ENCODE data around the gene EPS8.

Gene EPS8

DNA sequence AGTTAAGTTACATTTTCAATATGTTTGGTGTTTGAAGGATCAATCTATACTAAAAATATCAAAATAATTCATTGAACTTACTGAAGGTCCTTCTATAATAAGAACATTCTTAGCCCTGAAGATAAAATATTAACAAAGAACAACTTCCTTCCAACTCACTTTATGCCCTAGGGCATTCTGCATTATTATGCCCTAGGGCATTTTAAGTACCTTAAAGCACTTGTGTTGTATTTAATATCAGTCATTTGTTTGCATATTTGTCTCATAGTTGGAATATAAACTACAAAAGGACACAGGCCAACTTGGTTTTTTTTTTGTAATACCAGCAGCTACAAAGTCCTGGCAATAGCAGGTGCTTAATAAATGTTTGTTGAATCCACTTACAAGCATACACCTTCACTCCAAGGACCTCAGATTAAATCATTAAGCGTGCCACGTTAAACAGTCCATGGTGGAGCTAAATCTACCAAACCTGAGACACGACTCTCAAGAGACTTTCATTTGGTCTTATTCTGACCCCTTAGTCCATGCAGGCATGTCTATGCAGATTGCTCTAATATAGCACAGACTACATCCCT is 50.7 kb downstream of the EPS8 start:
- no peak for DNase-seq (ENCODE audit: extremely low read depth, low read depth)
- TF ChIP-seq, protein P1, sequence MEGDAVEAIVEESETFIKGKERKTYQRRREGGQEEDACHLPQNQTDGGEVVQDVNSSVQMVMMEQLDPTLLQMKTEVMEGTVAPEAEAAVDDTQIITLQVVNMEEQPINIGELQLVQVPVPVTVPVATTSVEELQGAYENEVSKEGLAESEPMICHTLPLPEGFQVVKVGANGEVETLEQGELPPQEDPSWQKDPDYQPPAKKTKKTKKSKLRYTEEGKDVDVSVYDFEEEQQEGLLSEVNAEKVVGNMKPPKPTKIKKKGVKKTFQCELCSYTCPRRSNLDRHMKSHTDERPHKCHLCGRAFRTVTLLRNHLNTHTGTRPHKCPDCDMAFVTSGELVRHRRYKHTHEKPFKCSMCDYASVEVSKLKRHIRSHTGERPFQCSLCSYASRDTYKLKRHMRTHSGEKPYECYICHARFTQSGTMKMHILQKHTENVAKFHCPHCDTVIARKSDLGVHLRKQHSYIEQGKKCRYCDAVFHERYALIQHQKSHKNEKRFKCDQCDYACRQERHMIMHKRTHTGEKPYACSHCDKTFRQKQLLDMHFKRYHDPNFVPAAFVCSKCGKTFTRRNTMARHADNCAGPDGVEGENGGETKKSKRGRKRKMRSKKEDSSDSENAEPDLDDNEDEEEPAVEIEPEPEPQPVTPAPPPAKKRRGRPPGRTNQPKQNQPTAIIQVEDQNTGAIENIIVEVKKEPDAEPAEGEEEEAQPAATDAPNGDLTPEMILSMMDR (IDR thresholded peaks at IDR 0.05; ENCODE audit: low read depth, low read length) = no peak

DNA sequence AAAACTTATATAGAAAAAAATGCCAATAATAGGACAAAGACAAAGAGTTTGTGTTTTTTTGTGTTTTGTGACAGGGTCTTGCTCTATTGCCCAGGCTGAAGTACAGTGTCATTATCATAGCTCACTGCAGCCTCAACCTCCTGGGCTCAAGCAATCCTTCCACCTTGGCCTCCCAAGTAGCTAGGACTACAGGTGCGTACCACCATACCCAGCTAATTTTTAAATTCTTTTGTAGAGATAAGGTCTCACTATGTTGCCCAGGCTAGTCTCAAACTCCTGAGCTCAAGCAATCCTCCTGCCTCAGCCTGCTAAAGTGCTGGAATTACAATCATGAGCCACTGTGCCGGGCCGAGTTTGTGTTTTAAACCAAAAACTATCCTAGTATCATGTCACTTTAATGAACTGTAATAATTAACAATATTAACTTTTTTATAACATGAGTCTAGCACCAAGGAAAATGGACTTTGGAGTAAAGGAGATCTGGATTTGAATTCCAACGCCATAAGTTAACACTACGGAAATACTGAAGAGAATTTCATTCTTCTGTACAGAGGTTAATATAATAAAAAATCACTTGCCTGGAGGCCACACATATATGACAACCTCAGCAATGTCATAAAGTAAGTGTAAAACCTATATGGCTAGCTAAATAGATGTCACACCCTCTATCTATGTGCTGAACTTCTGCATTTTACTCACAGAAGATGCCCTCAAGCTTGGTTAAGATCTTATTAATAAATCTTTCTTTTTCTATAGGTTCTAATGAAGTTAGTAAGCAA is 53.2 kb downstream of the EPS8 start:
- DNase-seq (ENCODE audit: extremely low read depth, low read depth) = no peak
- TF ChIP-seq, protein P1 (IDR thresholded peaks at IDR 0.05; ENCODE audit: low read depth, low read length) = no peak

DNA sequence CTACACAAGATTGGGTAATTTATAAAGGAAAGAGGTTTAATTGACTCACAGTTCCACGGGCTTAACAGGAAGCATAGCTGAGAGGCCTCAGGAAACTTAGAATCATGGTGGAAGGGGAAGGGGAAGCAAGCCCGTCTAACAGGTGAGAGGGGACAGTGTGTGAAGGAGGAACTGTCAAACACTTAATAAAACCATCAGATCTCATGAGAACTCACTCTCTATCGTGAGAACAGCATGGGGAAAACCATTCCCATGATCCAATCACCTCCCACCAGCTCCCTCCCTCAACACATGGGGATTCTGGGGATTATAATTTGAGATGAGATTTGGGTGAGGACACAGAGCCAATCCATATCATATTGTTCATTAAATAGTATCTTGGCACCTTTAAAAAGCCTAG is 56.1 kb downstream of the EPS8 start:
- no peak for DNase-seq (ENCODE audit: extremely low read depth, low read depth)
- TF ChIP-seq, protein P1 (IDR thresholded peaks at IDR 0.05; ENCODE audit: low read depth, low read length) = no peak

DNA sequence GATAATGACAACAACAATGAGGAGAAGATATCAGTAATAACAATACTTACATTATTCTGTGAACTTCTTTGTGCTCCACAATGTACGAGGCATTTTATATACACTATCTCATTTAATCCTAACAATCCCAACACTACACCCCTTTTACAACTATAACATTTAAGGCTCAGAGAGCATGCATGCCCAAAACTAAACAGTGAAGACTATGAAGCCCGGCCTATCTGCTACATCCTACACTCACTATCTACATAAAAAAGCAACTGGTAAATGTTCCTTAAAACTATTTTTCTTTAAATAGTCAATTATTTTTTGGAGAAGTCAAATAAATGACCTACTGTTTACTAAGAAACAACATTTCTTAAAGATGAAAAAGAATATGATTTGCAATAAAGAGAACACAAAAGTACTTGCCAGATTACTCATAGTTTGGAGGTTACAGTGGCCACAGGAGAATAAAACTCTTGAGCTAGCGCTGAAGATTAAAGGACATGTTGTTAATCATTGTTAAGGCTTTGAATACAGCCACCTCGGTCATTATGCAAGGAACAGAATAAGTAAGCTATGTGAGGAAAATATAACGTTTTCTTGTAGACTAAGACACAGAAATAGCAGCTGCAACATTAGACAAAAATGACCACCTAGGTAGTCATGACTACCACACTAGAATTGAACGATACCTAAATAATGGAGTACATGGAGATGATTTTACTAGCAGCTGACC is 56.7 kb downstream of the EPS8 start:
- TF ChIP-seq, protein P1 (IDR thresholded peaks at IDR 0.05; ENCODE audit: low read depth, low read length) = no peak
- DNase-seq (ENCODE audit: extremely low read depth, low read depth) = no peak

DNA sequence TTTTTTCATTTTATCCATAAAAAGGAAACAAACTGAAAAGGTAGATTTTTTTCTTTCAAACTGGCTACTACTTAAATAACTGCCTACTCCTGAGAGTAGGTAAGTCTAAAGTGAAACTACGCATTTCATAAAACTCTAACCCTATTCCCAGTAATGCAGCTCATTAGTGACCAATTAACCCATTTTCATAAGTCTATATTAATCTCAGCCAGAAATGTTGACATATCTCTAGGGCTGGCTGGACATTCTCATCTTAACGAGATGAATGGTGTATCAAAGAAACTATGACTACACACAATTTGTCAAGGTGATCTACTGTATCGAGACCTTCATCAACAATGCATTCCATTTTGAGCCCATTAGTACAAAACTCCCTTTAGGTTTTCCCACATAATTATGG is 57.2 kb downstream of the EPS8 start:
- no peak for DNase-seq (ENCODE audit: extremely low read depth, low read depth)
- TF ChIP-seq, protein P1 (IDR thresholded peaks at IDR 0.05; ENCODE audit: low read depth, low read length) = no peak

DNA sequence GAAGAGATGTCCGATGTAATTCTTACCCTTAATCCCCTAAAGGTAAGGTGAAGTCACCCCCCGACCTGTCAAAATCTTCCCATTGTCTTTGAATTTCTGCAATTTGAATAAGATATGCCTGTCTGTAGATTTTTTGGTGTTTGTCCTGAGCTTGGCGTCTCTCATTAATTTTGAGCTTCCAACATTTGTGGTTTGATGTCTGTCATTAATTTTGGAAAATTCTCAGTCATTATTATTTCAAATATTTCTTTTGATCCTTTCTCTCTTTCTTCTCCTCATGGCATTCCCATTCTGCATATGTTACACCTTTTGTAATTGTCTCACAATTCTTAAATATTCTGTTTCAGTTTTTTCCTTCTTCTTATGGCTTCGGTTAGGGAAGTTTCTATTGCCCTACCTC is 60.1 kb downstream of the EPS8 start:
- DNase-seq (ENCODE audit: extremely low read depth, low read depth) = no peak
- TF ChIP-seq, protein P1 (IDR thresholded peaks at IDR 0.05; ENCODE audit: low read depth, low read length) = no peak

DNA sequence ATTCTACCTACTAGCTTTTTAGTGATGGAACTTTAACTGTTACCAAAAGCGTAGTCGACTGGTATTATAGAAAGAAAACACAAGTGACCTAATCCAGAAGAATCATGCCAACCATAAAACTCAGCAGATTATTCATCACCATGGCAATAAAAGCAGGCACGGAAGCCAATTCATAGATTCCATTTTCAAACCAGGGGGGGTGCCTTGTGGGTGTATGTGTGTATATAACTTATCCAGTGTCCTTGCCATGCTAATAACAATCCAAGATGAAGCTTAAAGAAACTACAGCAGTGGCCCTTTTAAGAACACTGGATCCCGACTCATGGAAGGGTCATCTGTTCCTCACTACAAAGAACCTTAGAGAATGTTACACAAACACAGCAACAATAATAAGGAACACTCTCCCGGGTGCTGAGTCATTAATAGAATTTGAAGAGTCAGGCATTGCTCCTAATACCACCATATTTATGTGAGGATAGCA is 61.0 kb downstream of the EPS8 start:
- peak; percentile 18 for DNase-seq (ENCODE audit: extremely low read depth, low read depth)
- TF ChIP-seq, protein P1 (IDR thresholded peaks at IDR 0.05; ENCODE audit: low read depth, low read length) = no peak
